GM21723 (cell line): ENCODE measurements around the gene TCAIM.

Source experiments
- ATAC-seq: cut with Tn5 transposase; IDR thresholded peaks from one replicate; pipeline ENCODE4 v1.9.1; 2021; ENCODE audit warnings: mild to moderate bottlenecking, moderate library complexity; ENCODE audit not compliant: unreplicated experiment

TCAIM gene

GRCh38 chr3:44338010-44338827 lies at the start of gene TCAIM:
TSS of gene TCAIM (plus strand) at chr3:44338766. CDS start at chr3:44354783, 16,017 bp downstream.
- peak; percentile 93 for ATAC-seq

- ATAC-seq, result no peak
Measured at GRCh38 chr3:44289882-44290462, 48.6 kb upstream of the TCAIM start.

- no peak for ATAC-seq
Measured at GRCh38 chr3:44292276-44292675, 46.3 kb upstream of the TCAIM start.

- no peak for ATAC-seq
Measured at GRCh38 chr3:44292947-44293346, 45.6 kb upstream of the TCAIM start.

- ATAC-seq, result no peak
Measured at GRCh38 chr3:44297255-44297654, 41.3 kb upstream of the TCAIM start.

- ATAC-seq, result no peak
Measured at GRCh38 chr3:44301746-44302145, 36.8 kb upstream of the TCAIM start.

- ATAC-seq, result no peak
Measured at GRCh38 chr3:44309500-44309899, 29.1 kb upstream of the TCAIM start.

GRCh38 chr3:44318891-44319311 lies 19.7 kb upstream of the TCAIM start:
- no peak for ATAC-seq

- no peak for ATAC-seq
Measured at GRCh38 chr3:44321335-44321734, 17.2 kb upstream of the TCAIM start.

GRCh38 chr3:44323341-44323955 lies 15.1 kb upstream of the TCAIM start:
- ATAC-seq, result no peak

- no peak for ATAC-seq
Measured at GRCh38 chr3:44324584-44324983, 14.0 kb upstream of the TCAIM start.

- no peak for ATAC-seq
Measured at GRCh38 chr3:44326019-44326418, 12.5 kb upstream of the TCAIM start.

GRCh38 chr3:44326515-44326914 lies 12.1 kb upstream of the TCAIM start:
- ATAC-seq, result no peak

- no peak for ATAC-seq
Measured at GRCh38 chr3:44329946-44330345, 8.6 kb upstream of the TCAIM start.

GRCh38 chr3:44330444-44330843 lies 8.1 kb upstream of the TCAIM start:
- ATAC-seq, result no peak

- no peak for ATAC-seq
Measured at GRCh38 chr3:44334326-44334725, 4.2 kb upstream of the TCAIM start.

- ATAC-seq, result no peak
Measured at GRCh38 chr3:44337248-44337785, 1.2 kb upstream of the TCAIM start.

GRCh38 chr3:44338828-44339127 lies 212 bp downstream of the TCAIM start:
- ATAC-seq, result no peak

GRCh38 chr3:44339181-44340057 lies 853 bp downstream of the TCAIM start:
- ATAC-seq, result no peak

GRCh38 chr3:44340058-44340395 lies 1.5 kb downstream of the TCAIM start:
- ATAC-seq, result no peak

GRCh38 chr3:44342176-44342790 lies 3.7 kb downstream of the TCAIM start:
- ATAC-seq, result no peak
